Activated T-cell treated with anti-CD3 and anti-CD28 coated beads for 4 hours (primary cell): ENCODE data around the gene IL5RA.

Source experiments
- DNase-seq: peaks from one replicate; pipeline ENCODE4 v3.0.0-alpha.2; 2020

IL5RA gene

GRCh38 chr3:3107181-3107580, 3.0 kb downstream of the IL5RA start:
- DNase-seq, result no peak

GRCh38 chr3:3105815-3106214, 4.4 kb downstream of the IL5RA start:
- no peak for DNase-seq

GRCh38 chr3:3105246-3105645, 4.9 kb downstream of the IL5RA start:
- no peak for DNase-seq

- DNase-seq, result no peak
Measured at GRCh38 chr3:3102751-3103150, 7.4 kb downstream of the IL5RA start.

GRCh38 chr3:3101660-3102458, 8.3 kb downstream of the IL5RA start:
- DNase-seq, result no peak

- DNase-seq, result no peak
Measured at GRCh38 chr3:3097958-3098357, 12.2 kb downstream of the IL5RA start.

- no peak for DNase-seq
Measured at GRCh38 chr3:3089017-3089416, 21.2 kb downstream of the IL5RA start.

GRCh38 chr3:3087716-3088465, 22.3 kb downstream of the IL5RA start:
- no peak for DNase-seq

- DNase-seq, result no peak
Measured at GRCh38 chr3:3087279-3087678, 22.9 kb downstream of the IL5RA start.

- no peak for DNase-seq
Measured at GRCh38 chr3:3086239-3086638, 23.9 kb downstream of the IL5RA start.

- no peak for DNase-seq
Measured at GRCh38 chr3:3085782-3086181, 24.4 kb downstream of the IL5RA start.

- no peak for DNase-seq
Measured at GRCh38 chr3:3084890-3085289, 25.3 kb downstream of the IL5RA start.

GRCh38 chr3:3082234-3082924, 27.8 kb downstream of the IL5RA start:
- no peak for DNase-seq

GRCh38 chr3:3081381-3082233, 28.6 kb downstream of the IL5RA start:
- no peak for DNase-seq

- DNase-seq, result no peak
Measured at GRCh38 chr3:3080309-3080708, 29.9 kb downstream of the IL5RA start.

- DNase-seq, result no peak
Measured at GRCh38 chr3:3074551-3075257, 35.5 kb downstream of the IL5RA start.

GRCh38 chr3:3071136-3071535, 39.0 kb downstream of the IL5RA start:
- DNase-seq, result no peak

GRCh38 chr3:3069723-3070122, 40.5 kb downstream of the IL5RA start:
- no peak for DNase-seq

GRCh38 chr3:3068358-3068881, 41.8 kb downstream of the IL5RA start:
- DNase-seq, result no peak

- DNase-seq, result no peak
Measured at GRCh38 chr3:3066910-3067309, 43.3 kb downstream of the IL5RA start.

- no peak for DNase-seq
Measured at GRCh38 chr3:3066378-3066777, 43.8 kb downstream of the IL5RA start.

- no peak for DNase-seq
Measured at GRCh38 chr3:3065876-3066275, 44.3 kb downstream of the IL5RA start.
